Colonic mucosa (tissue), 4 donors: Measurements from ENCODE around the gene GKN2. TPM values are rescaled to one million over a fixed set of nuclear protein-coding genes. Genes with fewer than 3 reads are reported as not detected.

Experiments
- DNase-seq: peaks from one replicate; pipeline ENCODE4 v3.0.0-alpha.2; 2020
- H3K27ac ChIP-seq: fragments of 200-600 bp; one replicate; pipeline ENCODE4 v1.8.0; 2021
- H3K27me3 ChIP-seq: fragments of 200-600 bp; one replicate; pipeline ENCODE4 v1.8.0; 2021
- H3K36me3 ChIP-seq: fragments of 200-600 bp; one replicate; pipeline ENCODE4 v1.8.0; 2021
- H3K4me1 ChIP-seq: fragments of 200-600 bp; one replicate; pipeline ENCODE4 v1.8.0; 2021; ENCODE audit warnings: mild to moderate bottlenecking
- H3K4me3 ChIP-seq: fragments of 200-600 bp; one replicate; pipeline ENCODE4 v1.8.0; 2021
- H3K9ac ChIP-seq, 2 donors: one replicate each; pipeline ENCODE4 v1.7.0; 2013; ENCODE audit warnings: control low read depth in 2 of 2, low read depth in 2 of 2, low read length in 2 of 2
- H3K9me3 ChIP-seq: fragments of 200-600 bp; one replicate; pipeline ENCODE4 v1.8.0; 2021
- intact Hi-C: fragments of 100-400 bp; cut with DNase I; formaldehyde crosslinking; loops from one replicate; pipeline ENCODE4 v1.14.1; 2022
- total RNA-seq, 2 donors: library from RNA; stranded (reverse); fragmentation: NEBNext Ultra II Directional in 1 of 2; extraction: Animal tissue kit (Norgen Biotek cat#: 25700) in 1 of 2; gene quantifications; one replicate each; pipeline ENCODE4 v1.2.1, GENCODE V29; 2021
- TF ChIP-seq, protein P1 (sequence below): fragments of 200-600 bp; IDR thresholded peaks from one replicate; pipeline ENCODE4 v1.8.0; 2022; ENCODE audit warnings: antibody characterized with exemption, mild to moderate bottlenecking
- donor health status: healthy.
- donor health status: DM: no; HTN: no; CAD: no.
- donor health status: DM: no; HTN: no; CAD: no.

GKN2 gene
- total RNA-seq, 2 donors from 2014 or later = 0.32 TPM; not detected in 1

DNA sequence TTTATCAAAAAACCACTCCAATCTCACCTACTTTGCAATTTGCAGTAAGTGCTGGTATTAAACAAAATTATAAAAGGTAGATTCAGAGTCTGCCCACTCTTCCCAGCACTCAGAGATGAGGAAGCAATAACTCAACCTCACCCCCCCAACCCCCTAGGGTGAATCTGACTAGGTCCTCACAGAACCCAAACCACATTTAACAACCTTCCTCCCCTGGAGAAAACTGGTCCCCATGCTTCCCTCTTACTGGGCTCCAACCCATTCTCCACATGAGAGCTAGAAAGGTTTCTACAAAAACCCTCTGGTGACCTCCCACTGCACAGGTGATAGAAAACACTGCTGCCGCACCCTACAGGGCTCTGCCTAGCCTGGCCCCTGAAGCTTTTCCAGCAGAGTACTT, 41.0 kb downstream of the GKN2 start:
- DNase-seq = no peak
- H3K9ac ChIP-seq = no peak overlapping the region
- H3K36me3 ChIP-seq = no peaks in the 10 kb centered on the region
- H3K4me3 ChIP-seq = no peak overlapping the region
- H3K9me3 ChIP-seq = no peaks in the 10 kb centered on the region
- TF ChIP-seq, protein P1, sequence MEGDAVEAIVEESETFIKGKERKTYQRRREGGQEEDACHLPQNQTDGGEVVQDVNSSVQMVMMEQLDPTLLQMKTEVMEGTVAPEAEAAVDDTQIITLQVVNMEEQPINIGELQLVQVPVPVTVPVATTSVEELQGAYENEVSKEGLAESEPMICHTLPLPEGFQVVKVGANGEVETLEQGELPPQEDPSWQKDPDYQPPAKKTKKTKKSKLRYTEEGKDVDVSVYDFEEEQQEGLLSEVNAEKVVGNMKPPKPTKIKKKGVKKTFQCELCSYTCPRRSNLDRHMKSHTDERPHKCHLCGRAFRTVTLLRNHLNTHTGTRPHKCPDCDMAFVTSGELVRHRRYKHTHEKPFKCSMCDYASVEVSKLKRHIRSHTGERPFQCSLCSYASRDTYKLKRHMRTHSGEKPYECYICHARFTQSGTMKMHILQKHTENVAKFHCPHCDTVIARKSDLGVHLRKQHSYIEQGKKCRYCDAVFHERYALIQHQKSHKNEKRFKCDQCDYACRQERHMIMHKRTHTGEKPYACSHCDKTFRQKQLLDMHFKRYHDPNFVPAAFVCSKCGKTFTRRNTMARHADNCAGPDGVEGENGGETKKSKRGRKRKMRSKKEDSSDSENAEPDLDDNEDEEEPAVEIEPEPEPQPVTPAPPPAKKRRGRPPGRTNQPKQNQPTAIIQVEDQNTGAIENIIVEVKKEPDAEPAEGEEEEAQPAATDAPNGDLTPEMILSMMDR = no peak
- peaks cover 3% of the 10 kb centered on the region for H3K4me1 ChIP-seq
- intact Hi-C loops = loop anchor here (5.0 to 10.0 kb wide), 2 partner anchors 74 to 447 kb away; partner anchors contain the start of genes APLF and FBXO48
- H3K27me3 ChIP-seq = no peaks in the 10 kb centered on the region
- H3K27ac ChIP-seq = no peak overlapping the region

DNA sequence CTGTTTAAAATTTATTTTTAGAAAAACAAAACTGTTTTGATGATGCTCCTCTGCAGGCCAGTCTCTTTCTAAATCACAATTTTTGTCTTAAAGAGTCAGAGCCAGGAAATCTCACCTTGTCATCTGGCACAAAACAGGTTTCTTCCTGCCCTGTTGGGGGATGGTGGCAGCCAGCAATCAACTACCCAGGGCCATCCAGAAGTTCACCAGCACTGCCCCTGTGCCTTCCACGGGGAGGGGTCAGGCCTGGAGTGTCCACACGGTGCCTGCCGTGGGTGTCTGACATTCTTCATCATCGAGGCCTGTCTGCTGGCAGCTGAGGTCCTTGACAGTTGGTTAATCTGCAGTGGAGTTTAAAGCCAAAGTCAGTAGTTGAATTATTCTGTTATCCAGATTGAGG, 41.4 kb downstream of the GKN2 start:
- no peak overlapping the region for H3K4me3 ChIP-seq
- H3K9me3 ChIP-seq = no peaks in the 10 kb centered on the region
- no peak overlapping the region for H3K9ac ChIP-seq
- TF ChIP-seq, protein P1 = no peak
- H3K4me1 ChIP-seq = peaks cover 3% of the 10 kb centered on the region
- no peaks in the 10 kb centered on the region for H3K27me3 ChIP-seq
- H3K36me3 ChIP-seq = no peaks in the 10 kb centered on the region
- no peak for DNase-seq
- intact Hi-C loops = loop anchor here (5.0 to 10.0 kb wide), 2 partner anchors 74 to 446 kb away; partner anchors contain the start of genes APLF and FBXO48
- no peak overlapping the region for H3K27ac ChIP-seq

DNA sequence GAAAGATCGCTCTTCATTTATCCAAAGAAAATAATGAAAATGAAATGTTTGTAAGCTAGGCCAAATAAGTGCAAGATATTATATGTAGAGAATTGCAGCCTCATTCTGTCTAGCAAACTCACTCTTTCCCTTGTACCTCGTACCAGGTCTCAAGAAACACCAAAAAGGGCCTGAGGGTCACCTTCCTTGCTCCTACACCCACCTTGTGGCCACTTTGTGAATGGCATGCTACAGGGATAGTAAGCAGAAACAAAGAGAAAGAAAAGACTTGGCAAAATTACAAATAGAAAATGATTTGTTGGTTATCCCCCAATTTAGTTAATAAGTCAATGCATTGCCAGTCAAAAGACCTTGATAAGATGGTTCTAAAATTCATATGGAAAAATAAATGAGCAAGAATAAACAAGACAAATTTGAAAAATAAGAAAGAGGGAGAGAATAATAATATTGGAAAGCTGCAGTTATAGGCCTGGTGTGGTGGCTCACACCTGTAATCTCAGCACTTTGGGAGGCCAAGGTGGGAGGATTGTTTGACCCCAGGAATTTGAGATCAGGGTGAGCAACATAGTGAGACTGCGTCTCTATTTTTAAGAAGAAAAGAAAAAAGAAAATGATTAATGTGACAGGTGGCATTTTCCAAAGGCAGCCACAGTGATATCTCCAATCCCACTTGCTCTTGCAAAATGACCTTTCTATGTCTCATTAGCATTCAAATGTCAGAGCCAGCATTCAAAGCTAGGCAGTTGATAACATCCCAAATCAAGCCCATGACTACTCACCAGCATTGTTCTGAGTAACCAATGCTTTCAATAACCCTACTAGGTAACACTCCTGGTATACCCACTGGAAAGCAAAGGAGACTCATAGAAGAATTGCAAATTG, 42.7 kb downstream of the GKN2 start:
- H3K9me3 ChIP-seq = no peaks in the 10 kb centered on the region
- H3K36me3 ChIP-seq = no peaks in the 10 kb centered on the region
- DNase-seq = peak; percentile 84
- peaks cover 3% of the 10 kb centered on the region for H3K4me1 ChIP-seq
- H3K27ac ChIP-seq = no peak overlapping the region
- TF ChIP-seq, protein P1 = peak; percentile 97
- H3K4me3 ChIP-seq = no peak overlapping the region
- no peak overlapping the region for H3K9ac ChIP-seq
- no peaks in the 10 kb centered on the region for H3K27me3 ChIP-seq
- intact Hi-C loops = loop anchor here (2.0 to 10.0 kb wide), 4 partner anchors 73 to 445 kb away; partner anchors contain the start of genes APLF and FBXO48

DNA sequence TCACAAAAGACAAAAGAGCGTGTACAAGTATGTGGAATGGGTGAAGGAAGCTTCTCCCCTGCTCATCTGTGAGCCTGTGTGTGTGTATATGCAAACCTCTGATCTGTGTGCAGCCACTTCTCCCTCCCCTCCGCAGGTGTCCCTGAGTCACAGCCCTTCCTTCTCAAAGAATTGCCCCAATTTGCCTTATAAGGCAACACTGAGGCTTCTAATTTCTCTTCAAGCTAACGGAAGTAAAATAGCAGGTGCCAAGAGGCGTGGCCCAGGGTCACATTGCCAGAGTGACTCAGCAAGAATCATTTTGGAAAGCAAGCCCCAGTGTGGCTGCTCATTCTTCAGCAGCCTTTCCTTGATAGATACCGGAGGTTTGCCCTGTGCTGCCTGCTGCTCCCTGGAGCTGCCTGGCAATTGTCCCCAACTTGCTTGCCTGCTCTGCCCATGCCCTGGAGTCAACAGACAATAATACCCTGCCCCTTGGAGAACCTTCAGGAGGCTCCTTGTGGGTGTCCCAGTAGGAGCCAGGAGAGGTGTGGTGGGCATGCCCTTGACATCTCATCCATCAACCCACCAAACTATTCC, 44.2 kb downstream of the GKN2 start:
- Histone ChIP-seq H3K9me3 (no peaks in the 10 kb centered on the region), H3K36me3 (no peaks in the 10 kb centered on the region), H3K27ac (peak overlapping the region; percentile 54), H3K27me3 (no peaks in the 10 kb centered on the region), H3K9ac (no peak overlapping the region), H3K4me3 (no peak overlapping the region), H3K4me1 (peaks cover 3% of the 10 kb centered on the region)
- intact Hi-C loops = loop anchor here (2.0 to 5.0 kb wide), 2 partner anchors 156 to 201 kb away; no protein-coding TSS in a partner anchor
- TF ChIP-seq, protein P1 = no peak
- peak; percentile 86 for DNase-seq

DNA sequence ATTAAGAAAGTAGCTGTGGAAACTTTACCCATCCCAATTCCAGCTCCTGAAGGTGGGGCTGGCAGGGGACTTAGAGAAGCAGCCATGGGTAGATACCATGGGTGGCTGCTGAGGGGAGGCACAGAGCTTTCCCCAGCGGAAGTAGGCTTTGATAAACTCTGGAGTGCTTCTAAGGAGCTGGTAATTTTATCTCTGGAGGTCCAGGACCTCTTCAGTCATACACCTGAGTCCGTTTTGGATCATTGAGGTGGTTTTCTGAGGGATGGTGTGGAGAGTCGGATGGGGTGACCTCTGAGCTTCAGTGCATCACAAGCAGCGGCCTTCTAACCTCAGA, 44.8 kb downstream of the GKN2 start:
- H3K9me3 ChIP-seq = no peaks in the 10 kb centered on the region
- peaks cover 3% of the 10 kb centered on the region for H3K4me1 ChIP-seq
- no peak overlapping the region for H3K4me3 ChIP-seq
- H3K27ac ChIP-seq = peak overlapping the region; percentile 54
- TF ChIP-seq, protein P1 = no peak
- intact Hi-C loops = loop anchor here (2.0 to 5.0 kb wide), 2 partner anchors 155 to 201 kb away; no protein-coding TSS in a partner anchor
- H3K9ac ChIP-seq = no peak overlapping the region
- no peaks in the 10 kb centered on the region for H3K36me3 ChIP-seq
- no peaks in the 10 kb centered on the region for H3K27me3 ChIP-seq
- no peak for DNase-seq
